ENCODE measurements around the gene PAK1.
"Not testable (repeated sequence)": the region's sequence is repeated elsewhere in the genome, so short reads cannot be mapped to it uniquely, and the experiment has no call there.

PAK1 gene

DNA sequence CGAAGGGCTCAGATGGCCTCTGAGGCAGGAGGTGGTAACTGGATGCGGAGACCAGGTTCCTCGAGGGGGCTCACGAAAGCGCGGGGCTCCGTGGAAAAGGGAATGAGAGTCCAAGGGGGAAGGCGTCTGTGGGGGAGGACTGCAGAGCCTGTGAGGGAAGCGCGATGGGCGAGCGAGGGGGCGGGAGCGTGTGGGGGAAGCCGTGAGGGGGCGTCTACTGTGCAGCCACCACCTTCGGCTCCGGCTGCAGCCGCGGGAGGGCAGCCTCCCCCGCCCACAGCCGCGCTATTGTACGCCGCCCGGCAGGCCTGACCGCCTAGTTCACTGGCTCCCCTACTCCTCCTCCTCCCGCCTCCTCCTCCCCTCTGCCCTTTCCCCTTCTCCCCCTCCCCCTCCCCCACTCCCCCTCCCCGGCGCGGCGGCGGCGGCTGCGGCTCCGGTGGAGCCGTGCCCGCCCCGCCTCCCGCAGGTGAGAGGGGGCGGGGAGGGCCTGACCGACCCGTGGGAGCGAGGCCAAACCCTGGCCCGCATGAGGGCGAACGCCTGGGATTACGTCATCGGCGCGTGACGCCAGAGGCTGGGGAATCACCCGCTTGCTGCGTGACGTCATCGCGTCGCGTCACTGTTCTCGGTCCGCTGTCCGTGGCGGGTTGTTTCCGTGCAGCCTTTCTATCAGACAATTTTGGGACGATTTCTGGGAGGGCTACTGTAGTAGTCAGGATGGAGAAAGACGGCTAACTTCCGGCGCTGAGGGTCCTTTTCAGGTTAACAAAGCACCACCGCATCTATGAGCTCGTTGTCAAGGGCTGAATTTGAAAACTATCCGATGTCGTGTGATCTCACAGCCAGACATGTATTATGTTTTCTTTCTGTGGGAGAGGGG is at the start of gene PAK1:
TSS of gene PAK1 (minus strand) at position 294 of the 883 bp plus-strand sequence. CDS start 81,574 bp downstream, outside the sequence.
- DNase-seq = peak; percentile 62

DNA sequence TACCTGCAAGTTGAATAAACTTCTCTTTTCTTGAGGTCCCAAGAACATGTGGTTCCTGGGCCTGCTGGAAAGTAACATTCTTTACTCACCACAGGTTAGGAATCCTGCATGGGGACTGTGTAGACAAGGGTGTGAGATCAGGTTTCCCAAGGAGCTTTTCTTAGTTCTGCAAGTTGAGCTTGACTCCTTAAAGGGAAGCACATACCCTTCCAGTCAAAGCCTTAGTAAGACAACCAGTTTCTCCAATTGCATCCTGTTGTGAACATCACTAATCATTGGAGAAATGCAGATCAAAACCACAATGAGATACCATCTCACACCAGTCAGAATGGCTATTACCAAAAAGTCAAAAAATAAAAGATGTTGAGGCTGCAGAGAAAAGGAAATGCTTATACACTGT is 48.3 kb upstream of the PAK1 start:
- no peak for DNase-seq

DNA sequence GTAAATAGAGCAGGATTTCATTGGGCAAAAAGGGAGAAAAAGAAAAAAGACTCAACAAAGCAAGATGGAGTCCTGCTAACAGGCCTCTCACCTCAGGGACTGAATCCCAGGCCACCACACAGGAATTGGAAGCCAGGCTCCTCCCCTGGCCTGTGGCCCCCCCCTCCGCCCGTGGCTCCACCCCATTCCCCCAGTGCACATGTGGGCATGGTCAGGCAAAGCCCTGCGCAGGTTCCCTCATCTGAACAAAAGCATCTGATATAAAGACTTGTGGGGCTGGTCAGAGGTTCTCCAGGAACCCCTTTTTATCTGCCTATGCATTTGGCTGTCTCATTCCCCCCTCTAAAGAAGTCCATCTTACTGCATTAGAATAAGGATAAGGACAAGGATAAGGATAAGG is 46.0 kb upstream of the PAK1 start:
- DNase-seq = no peak

DNA sequence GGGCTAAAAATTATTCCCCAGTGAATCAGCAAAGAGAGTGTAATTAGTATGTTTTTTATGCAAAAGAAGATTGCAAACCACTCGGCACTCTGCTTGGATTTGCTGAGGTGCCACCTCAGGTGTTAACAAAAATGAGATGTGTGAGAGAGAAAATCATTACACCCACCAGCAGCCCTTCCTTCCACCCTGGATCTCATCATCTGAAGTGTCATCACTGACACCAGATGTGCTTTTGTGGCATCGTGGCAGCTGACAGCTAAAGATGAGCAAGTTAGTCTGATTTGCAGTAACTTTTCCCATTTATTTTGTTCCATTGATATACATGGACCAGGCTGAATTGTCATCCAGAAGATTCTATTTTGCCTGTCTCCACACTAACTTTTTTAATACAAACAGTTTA is 44.6 kb upstream of the PAK1 start:
- DNase-seq = no peak

DNA sequence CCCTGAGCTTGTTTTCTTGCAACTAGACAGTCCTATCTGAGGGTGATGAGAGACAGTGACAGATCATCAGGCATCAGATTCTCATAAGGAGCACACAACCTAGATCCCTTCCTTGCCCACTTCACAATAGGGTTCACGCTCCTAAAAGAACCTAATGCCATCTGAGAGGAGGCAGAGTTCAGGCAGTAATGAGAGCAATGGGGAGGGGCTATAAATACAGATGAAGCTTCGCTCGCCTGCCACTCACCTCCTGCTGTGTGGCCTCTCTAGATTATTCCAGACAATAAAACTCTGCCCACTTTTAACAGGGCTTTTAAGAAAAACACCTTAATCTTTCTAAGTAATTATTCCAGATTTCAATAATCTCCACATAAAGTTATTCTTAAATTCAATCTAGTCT is 43.9 kb upstream of the PAK1 start:
- DNase-seq = no peak

DNA sequence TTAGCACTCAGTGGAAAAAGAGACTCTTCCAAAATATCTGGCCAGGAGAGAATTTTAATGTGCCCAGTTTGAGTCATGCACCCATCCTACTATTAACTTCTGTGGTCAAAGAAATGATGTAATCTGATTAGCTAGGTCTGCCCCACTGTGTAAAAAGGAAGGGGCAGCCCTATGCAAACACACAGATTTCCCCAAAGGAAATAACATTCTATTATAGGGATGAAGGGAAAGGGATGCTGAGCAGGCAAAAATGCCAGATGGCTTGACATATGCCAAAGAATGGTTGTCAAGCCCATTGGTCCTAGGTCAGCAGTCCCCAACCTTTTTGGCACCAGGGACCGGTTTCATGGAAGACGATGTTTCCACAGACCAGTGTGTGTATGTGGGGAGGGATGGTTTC is 43.3 kb upstream of the PAK1 start:
- no peak for DNase-seq

DNA sequence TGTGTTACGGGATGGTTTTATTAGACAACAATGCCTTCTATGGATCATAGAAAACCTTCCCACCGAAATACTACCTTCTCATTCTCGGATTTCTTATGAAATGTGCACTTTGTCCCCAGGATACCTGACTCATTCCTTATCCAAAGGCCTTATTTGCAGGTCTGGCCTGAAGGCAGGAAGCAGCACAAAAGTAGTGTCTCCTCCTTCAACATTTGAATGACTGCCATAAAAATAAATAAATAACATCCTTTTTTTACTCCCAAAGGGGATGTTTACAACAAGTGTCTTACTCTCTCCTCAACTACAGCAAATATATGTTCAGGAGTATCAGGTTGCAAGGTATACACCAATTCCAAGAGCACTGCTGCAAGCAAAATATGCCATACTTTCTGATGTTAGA is 41.6 kb upstream of the PAK1 start:
- no peak for DNase-seq

DNA sequence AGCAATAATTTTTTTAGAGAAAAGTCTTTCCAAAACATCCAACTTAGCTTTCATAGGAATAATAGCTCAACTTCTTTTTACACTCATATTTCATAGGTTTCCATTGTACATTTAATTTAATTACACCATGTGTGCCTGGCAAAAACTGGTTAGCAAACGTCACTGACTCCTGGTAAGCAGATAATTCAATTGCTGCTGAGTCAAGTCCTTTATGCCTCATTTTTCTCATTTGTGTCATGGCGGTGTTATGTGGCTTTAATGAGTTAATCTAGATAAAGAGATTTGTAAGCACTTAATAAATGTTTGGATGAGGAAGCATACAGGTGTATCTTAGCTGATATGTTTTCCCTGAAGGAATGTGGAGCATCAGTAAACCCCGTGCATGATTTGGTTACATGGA is 41.2 kb upstream of the PAK1 start:
- no peak for DNase-seq

DNA sequence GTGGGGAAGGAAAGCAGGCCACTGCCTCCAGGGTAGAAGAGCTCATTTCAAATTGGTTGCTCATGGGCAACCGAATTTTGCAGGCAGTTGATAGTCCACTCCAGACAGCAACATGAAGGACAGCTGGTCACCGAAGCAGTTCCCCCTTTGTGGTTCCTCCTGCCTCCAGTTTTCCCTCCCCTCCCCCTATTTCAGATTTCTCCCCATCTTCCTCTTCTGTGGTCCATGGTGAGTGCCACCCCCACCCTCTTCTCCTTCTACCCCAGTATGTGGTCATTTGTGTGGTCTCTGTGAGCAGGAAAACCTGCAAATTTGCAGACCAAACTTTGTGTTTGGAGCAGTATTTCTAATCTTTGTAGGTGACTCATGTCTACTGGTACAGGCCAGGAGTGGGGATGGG is 38.2 kb upstream of the PAK1 start:
- peak; percentile 78 for DNase-seq

DNA sequence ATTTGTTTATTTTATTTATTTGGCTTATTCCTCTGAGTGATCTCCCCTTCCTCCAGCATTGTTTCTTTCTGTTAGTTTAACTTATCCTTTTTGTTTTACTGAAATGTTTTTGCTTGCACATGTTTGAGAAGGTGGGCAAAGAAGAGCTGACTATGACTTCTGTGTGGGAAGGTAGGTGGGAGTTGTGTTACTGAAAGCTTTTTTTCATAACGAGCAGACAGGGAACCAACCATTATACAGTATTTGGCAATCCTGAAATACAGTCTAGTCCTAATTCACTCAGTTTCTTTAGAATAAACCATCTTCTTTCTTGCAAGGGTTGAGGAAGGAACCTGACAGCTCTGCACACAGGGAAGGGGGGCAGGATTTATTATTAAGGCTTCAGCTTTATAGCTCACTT is 37.0 kb upstream of the PAK1 start:
- no peak for DNase-seq

DNA sequence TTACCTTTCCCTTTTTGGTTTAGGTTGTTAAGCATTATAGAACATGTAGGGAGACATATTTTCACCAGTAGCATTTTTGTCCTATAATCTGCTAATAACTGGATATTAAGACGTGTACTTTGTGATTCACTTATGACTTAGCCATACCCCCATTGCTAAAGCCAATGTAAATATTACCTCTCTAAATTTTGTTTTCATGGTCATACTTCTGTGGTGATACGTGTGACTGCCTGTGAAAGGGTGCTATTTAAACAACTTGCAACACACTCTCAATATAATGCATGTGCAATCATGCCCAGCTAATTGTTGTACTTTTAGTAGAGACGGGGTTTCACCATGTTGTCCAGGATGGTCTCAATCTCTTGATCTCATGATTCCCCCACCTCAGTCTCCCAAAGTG is 36.2 kb upstream of the PAK1 start:
- no peak for DNase-seq

DNA sequence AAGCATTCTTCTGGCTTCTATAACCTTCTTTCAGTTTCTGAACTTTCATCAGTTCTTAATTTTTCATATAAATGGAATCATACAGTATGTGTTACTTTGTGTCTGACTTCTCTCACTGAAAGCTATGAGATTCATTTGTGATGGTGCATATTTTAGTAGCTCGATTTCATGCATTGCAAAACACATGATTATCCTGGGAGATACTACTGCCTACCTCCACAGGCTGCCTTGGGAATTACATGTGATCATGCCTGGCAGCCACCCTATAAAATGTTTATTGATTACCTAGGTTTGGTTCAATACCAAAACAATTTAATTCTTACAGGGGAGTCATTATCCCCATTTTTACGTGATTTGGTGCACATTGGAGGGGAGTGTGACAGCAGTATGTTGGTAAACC is 34.1 kb upstream of the PAK1 start:
- no peak for DNase-seq

DNA sequence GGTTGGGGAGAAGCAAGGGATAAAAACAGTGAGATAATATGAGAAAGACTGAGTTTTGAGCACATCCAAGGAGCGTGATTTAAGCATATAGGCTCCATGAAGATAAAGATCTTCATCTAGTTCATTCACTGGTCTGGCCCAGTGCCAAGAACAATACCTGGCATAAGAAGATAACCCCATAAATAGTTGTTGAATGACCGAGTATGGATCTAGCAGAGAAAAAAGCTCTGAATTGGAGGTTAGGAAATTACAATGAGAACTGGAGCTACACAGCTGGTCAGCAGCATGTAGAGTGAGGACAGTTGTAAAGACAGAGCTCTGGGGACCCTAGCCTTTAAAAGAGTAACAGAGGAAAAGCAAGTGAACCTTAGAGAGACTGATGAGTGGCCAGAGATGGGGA is 33.0 kb upstream of the PAK1 start:
- DNase-seq = no peak

DNA sequence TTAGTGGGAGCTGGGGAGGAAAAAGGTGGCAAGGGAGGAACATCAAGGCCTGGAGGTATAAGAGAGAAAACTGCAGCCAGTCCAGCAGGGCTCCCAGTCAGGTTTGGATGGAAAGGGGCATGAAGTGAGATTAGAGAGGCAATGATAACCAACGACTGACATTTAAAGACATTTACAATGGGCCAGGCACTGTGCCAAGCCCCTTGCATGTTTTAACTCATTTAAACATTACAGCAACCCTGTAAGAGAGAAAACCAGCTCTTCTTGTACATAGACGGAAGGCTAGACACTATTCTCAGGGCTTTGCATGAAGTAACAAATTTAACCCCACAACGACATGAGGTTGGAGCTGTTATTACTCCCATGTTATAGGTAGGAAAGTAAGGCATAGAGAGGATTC is 32.1 kb upstream of the PAK1 start:
- no peak for DNase-seq

DNA sequence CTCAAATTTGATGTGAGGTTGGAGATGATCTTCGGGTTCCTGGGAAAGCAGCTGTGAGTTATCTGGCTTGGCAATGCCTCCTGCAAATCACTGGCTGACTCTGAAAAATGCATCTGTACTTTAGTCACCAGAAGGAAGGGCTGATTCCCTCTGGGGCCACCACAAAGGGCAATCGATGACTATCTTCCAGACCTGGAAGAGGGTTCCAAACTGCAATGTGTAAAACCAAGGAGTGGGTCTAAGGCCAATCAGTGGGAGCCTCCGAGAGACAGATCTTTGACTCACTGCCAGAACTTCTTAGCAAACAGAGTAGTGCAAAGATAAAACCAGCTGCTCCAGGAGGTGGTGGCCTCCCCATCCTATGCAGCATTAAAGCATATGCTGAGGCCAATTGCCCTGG is 29.1 kb upstream of the PAK1 start:
- no peak for DNase-seq

DNA sequence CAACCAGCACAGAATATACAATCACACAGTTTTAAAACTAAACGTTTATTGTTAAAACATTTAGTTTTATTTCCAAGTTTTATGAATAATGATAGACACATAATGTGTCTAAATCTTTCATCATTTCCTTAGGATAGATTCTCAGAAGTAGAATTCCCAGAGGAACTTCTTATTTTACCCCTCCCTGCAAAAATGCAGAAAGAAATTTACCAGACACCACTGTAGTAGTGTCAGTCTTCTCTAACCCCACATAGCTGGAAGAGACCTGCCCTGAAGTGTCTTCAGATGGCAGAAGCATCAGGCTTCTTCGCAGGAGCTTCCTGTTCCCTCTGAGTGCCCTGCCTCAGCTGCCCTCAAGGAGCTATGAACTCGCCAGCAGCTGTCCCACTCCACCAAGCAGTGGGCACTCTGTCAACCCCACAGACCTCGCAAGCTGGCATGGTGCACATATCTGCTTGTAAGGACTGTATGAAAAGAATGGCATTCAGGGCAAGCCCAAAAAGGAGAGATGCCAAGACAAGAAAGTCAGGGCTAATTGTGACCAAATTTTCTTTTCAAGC is 28.5 kb upstream of the PAK1 start:
- DNase-seq = no peak

DNA sequence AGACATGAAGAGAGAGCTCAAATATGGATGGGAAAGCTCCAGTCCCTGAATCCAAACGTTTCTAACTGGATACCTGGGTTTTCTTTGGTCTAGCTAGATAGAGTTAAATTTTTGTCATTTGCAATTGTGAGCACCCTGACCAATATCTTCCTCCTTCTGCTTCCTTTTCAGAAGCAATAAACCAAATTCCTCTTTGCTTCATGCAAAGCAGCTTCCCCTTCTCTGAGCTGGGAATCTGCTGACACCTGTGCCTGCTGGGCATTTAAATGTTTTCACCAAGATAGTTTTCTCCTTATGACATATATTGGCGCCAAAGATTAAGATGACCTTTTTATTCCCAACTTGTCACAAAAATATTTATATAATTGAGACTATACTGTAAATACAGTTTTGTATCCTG is 27.9 kb upstream of the PAK1 start:
- peak; percentile 37 for DNase-seq

DNA sequence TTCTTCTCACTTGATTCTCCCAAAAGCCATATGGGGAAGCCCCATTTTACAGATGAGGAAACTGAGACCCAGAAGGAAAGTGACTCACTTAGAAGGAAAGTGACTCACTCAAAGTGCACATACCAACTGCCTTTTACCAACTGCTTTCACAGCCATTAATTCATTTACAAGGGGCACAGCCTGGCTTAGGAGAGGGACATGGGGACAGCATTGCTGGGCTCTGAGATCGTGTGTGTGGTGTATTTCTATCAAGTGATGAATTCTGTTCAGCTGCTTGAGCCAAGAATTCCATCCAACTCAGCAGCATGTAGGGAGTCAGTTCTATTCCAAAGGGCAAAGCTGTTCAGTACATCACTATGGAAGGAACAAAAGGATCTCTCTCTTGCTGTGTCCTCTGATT is 23.5 kb upstream of the PAK1 start:
- DNase-seq = no peak

DNA sequence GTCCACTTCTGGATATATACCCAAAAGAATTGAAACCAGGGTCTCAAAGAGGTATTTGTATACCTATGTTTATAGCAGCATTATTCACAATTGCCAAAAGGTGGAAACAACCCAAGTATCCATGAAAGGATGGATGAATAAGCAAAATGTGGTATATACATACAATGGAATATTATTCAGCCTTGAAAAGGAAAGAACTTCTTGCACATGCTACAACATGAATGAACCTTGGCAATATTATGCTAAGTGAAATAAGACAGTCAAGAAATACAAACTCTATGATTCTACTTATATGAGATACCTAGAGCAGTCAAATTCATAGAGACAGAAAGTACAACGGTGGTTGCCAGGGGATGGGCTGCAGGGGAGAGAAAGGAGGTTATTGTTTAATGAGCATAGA is 21.6 kb upstream of the PAK1 start:
- no peak for DNase-seq

DNA sequence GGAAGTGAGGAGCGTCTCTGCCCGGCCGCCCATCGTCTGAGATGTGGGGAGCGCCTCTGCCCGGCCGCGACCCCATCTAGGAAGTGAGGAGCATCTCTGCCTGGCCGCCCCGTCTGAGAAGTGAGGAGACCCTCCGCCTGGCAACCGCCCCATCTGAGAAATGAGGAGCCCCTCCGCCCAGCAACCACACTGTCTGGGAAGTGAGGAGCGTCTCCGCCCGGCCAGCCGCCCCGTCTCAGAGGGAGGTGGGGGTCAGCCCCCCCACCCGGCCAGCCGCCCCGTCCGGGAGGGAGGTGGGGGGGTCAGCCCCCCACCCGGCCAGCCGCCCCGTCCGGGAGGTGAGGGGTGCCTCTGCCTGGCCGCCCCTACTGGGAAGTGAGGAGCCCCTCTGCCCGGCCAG is 16.1 kb upstream of the PAK1 start:
- DNase-seq = not testable (repeated sequence)

DNA sequence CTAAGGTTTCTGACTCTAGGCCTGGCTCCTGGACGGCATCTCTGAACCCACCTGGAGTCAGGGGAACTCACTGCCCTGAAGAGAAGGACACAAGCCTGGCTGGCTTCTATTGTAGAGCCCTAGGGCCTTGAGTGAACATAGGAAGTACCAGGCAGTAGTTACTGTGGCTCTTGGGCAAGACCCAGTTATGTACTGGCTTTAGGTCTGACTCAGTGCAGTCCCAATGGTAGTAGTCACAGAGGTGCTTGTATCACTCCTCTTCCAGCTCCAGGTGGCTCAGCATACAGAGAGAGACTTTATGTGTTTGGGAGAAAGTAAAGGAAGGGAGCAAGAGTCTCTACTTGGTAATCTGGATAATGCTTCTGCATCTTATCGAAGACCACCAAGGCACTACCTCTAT is 13.9 kb upstream of the PAK1 start:
- no peak for DNase-seq

DNA sequence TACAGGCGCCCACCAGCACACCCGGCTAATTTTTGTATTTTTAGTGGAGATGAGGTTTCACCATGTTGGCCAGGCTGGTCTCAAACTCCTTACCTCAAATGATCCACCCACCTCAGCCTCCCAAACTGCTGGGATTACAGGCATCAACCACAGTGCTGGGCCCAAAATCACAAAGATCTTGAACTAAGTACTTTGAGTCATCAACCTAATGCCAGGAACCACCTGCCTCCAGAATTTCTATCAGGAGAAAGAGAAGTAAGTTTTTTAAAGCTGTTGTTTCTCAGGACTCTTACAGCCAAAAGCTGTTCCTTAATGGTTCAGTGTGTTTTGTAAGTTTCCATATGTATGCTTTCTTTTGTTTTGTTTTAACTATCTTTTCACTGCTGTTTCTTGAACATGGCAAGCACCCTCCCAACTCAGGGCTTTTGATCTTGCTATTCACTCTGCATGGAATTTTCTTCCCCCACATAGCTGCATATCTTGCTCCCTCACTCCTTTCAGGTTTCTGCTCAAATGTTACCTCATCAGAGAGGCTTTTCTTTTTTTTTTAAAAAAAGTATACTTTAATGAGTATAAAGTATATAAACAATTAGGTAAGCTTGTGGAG is 6.0 kb upstream of the PAK1 start:
- no peak for DNase-seq

DNA sequence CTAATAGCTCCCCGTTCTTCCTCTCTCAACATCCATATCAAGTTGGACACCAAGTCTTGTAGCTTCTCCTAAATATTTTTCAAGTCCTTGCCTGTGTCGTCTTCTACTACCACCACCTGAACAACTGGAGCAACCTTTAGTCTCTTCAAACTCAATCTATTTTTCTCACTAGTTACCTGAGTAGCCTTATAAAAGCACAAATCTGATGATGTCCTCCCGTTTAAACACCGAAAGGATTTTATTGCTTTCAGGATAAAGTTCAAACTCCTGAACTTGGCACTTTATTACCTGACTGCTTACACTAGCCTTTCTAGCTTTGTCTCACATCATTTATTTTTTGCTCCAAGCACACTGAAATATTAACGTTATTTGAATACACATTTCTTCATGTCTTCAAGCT is 1.3 kb upstream of the PAK1 start:
- DNase-seq = no peak

DNA sequence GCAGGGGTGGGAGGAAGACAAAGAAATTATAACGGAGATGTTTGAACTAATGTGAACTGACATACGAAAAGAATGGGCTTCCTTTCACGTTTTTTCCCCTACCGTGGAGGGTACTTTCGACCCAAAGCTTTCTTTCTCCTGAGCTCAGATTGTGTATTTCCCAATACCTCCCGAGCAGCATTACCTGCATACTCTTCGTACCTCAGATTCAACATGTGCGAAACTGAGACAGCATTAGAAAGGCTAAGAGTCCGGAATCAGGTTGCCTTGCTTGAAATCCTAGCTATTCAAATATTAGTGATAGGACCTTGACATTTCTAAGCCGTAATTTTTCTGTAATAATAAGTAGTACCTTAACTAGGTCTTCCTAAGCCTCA is 778 bp upstream of the PAK1 start:
- DNase-seq = no peak
